GM12878 (cell line): Measurements from ENCODE around the gene EPS8L1. TPM values are rescaled to one million over a fixed set of nuclear protein-coding genes. Genes with fewer than 3 reads are reported as not detected.

Experiments
- ATAC-seq: fragments of 200-7000 bp; cut with Tn5 transposase; 3 replicates; pipeline ENCODE4 v1.9.1; 2020; ENCODE audit warnings: mild to moderate bottlenecking, moderate library complexity
- BruUV-seq: library from RNA; stranded (reverse); fragments of 400-500 nt; replicated peaks from 2 replicates; lab custom pipeline; 2021; lab: Mats Ljungman, UMichigan
- CTCF ChIA-PET: fragments of 300-600 bp; sonication (Branson Sonifier 250); formaldehyde crosslinking; extraction: SDS; loops from one replicate; lab custom pipeline; 2021; ENCODE audit warnings: inconsistent platforms; lab: Yijun Ruan, JAX
- POLR2A ChIA-PET: fragments of 350-600 bp; formaldehyde crosslinking; extraction: SDS; loops from one replicate; lab custom pipeline; 2021; ENCODE audit warnings: inconsistent platforms; lab: Charles Lee
- RAD21 ChIA-PET: fragments of 300-600 bp; sonication (Branson Sonifier 250); formaldehyde crosslinking; loops from one replicate; lab custom pipeline; 2023; ENCODE audit warnings: antibody characterized with exemption; ENCODE audit not compliant: unreplicated experiment; lab: Charles Lee
- SMC1A ChIA-PET: fragments of 300-600 bp; sonication (Branson Sonifier 250); formaldehyde crosslinking; loops from one replicate; lab custom pipeline; 2023; ENCODE audit not compliant: unreplicated experiment, uncharacterized antibody; lab: Charles Lee
- DNase-seq: peaks from one replicate; pipeline ENCODE4 v3.0.0-alpha.2; 2011; ENCODE audit warnings: low read depth, low spot score
- FAIRE-seq: peaks from 3 replicates; lab custom pipeline; 2011; peaks lifted over from hg19 to GRCh38; lab: Jason Lieb, UNC
- H2AFZ ChIP-seq: 2 replicates; pipeline ENCODE4 v1.6.0; 2011; ENCODE audit warnings: low read depth, low read length, control low read depth; ENCODE audit not compliant: control insufficient read depth
- H3K27ac ChIP-seq: 2 replicates; pipeline ENCODE4 v1.5.1; 2011; ENCODE audit warnings: control low read depth; ENCODE audit not compliant: control insufficient read depth, insufficient read depth
- H3K27me3 ChIP-seq, 2 experiments: replicated peaks in 1 of 2; 2 replicates each; pipeline versions ENCODE4 v1.6.0 to v1.6.1; 2011; ENCODE audit warnings: low read length in 1 of 2; ENCODE audit not compliant: control insufficient read depth in 2 of 2, insufficient read depth in 2 of 2
- H3K36me3 ChIP-seq, 2 experiments: 2 replicates each; pipeline ENCODE4 v1.5.1; 2011; ENCODE audit warnings: low read length in 1 of 2; ENCODE audit not compliant: control insufficient read depth in 2 of 2, insufficient read depth in 2 of 2
- H3K4me1 ChIP-seq: 2 replicates; pipeline ENCODE4 v1.6.1; 2011; ENCODE audit warnings: mild to moderate bottlenecking, low read length, moderate library complexity, mixed read lengths; ENCODE audit not compliant: control insufficient read depth, insufficient read depth
- H3K4me2 ChIP-seq: 2 replicates; pipeline ENCODE4 v1.6.0; 2011; ENCODE audit warnings: control low read depth; ENCODE audit not compliant: control insufficient read depth, insufficient read depth
- H3K4me3 ChIP-seq: fragments of 200-600 bp; sonication (generic); 2 replicates; pipeline ENCODE4 v1.5.1; 2016
- H3K79me2 ChIP-seq: 2 replicates; pipeline ENCODE4 v1.6.0; 2011; ENCODE audit warnings: low read length; ENCODE audit not compliant: control insufficient read depth, insufficient read depth
- H3K9ac ChIP-seq: 2 replicates; pipeline ENCODE4 v1.8.0; 2011; ENCODE audit warnings: low read length, control low read depth, mixed read lengths; ENCODE audit not compliant: control insufficient read depth, insufficient read depth
- H3K9me3 ChIP-seq: replicated peaks from 3 replicates; pipeline ENCODE4 v1.5.1; 2011; ENCODE audit warnings: mild to moderate bottlenecking, low read length; ENCODE audit not compliant: control insufficient read depth, insufficient read depth
- H4K20me1 ChIP-seq: 2 replicates; pipeline ENCODE4 v1.6.0; 2011; ENCODE audit not compliant: control insufficient read depth, insufficient read depth
- CHD4 ChIP-seq: fragments of 200-600 bp; sonication (generic); IDR thresholded peaks from 2 replicates; pipeline ENCODE4 v1.6.1; 2016; ENCODE audit warnings: mild to moderate bottlenecking
- GATAD2B ChIP-seq: fragments of 450-650 bp; conservative IDR thresholded peaks from 2 replicates; pipeline ENCODE4 v1.6.1; 2017; ENCODE audit warnings: low read depth, mild to moderate bottlenecking, moderate library complexity
- MEF2B ChIP-seq: fragments of 450-650 bp; IDR thresholded peaks from 2 replicates; pipeline ENCODE4 v1.6.1; 2018; ENCODE audit warnings: mild to moderate bottlenecking, moderate library complexity; ENCODE audit not compliant: partially characterized antibody, poor library complexity, severe bottlenecking
- PKNOX1 ChIP-seq: fragments of 450-650 bp; IDR thresholded peaks from 2 replicates; pipeline ENCODE4 v1.6.1; 2016; ENCODE audit warnings: mild to moderate bottlenecking
- REST ChIP-seq: IDR thresholded peaks from 2 replicates; pipeline ENCODE4 v1.6.1; 2012; ENCODE audit warnings: mild to moderate bottlenecking, low read depth, low read length
- SPI1 ChIP-seq: IDR thresholded peaks from 2 replicates; pipeline ENCODE4 v1.6.1; 2011; ENCODE audit warnings: low read depth, mild to moderate bottlenecking, low read length, moderate library complexity, borderline replicate concordance; ENCODE audit not compliant: insufficient read depth
- SUZ12 ChIP-seq: fragments of 200-600 bp; sonication (generic); IDR thresholded peaks from one replicate; pipeline ENCODE4 v1.6.1; 2018; ENCODE audit warnings: antibody characterized with exemption, mild to moderate bottlenecking; ENCODE audit not compliant: unreplicated experiment
- USF1 ChIP-seq: IDR thresholded peaks from 2 replicates; pipeline ENCODE4 v1.6.1; 2011; ENCODE audit warnings: borderline replicate concordance, low read depth, mild to moderate bottlenecking, moderate library complexity, mixed read lengths, low read length; ENCODE audit not compliant: insufficient read depth; ENCODE audit errors: extremely low read length
- ZNF274 ChIP-seq: IDR thresholded peaks from one replicate; pipeline ENCODE4 v1.8.0; 2011; ENCODE audit not compliant: insufficient read length, insufficient read depth
- ZZZ3 ChIP-seq: IDR thresholded peaks from 2 replicates; pipeline ENCODE4 v1.6.1; 2011; ENCODE audit warnings: low read depth; ENCODE audit not compliant: control insufficient read depth, insufficient read length
- WGBS: methylation state at CpG from one replicate; pipeline ENCODE4 v1.1.6; 2016; ENCODE audit warnings: low lambda C conversion rate; ENCODE audit not compliant: insufficient replicate concordance, insufficient coverage; ENCODE audit errors: missing lambda C conversion rate; 5-methylcytosine and 5-hydroxymethylcytosine counted together
- in situ Hi-C: fragments of 300-500 bp; cut with MboI; formaldehyde crosslinking; loops from 9 replicates; pipeline ENCODE4 v1.14.3; 2018; ENCODE audit warnings: mixed read lengths
- intact Hi-C: fragments of 100-400 bp; cut with micrococcal nuclease; formaldehyde crosslinking; loops from one replicate; pipeline ENCODE4 v1.14.2; 2022; ENCODE audit not compliant: unreplicated experiment
- polyA plus RNA-seq, 11 experiments: library from polyadenylated mRNA; depleted of rRNA in 4 of 11; unstranded in 6 of 11; stranded (reverse) in 5 of 11; fragments of >200 nt; fragmentation: Nextera tagmentation in 4 of 11; fragmentation: Illumina TruSeq in 1 of 11; extraction: Ambion mirVana in 4 of 11; extraction: Trizol in 1 of 11; gene quantifications; 1 replicate in 1 of 11; 2 replicates in 10 of 11; pipeline versions ENCODE4 v1.2.1 to v1.2.3, GENCODE V29; 2011 to 2016; ENCODE audit warnings: inconsistent platforms in 2 of 11, missing spikeins in 2 of 11, low read depth in 1 of 11
- total RNA-seq, 4 experiments: library from RNA; depleted of rRNA in 3 of 4; stranded (reverse); fragments of >200 nt in 3 of 4; fragmentation: Illumina TruSeq in 1 of 4; extraction: Trizol in 1 of 4; gene quantifications; 2 replicates each; pipeline versions ENCODE4 v1.2.1 to v1.2.3, GENCODE V29; 2013 to 2021

EPS8L1 gene
- total and polyA plus RNA-seq, 10 of the 15 experiments (the other 5 are each of a cell fraction or from before 2014, with no cell fraction given), result 0.68 to 2.2 (median 0.96) TPM; not detected in 2

- H3K9ac ChIP-seq, result no peak overlapping the region
- FAIRE-seq (no peak), DNase-seq (no peak), ATAC-seq (no peak)
- peaks cover 10 to 16% of the 10 kb centered on the region in 2 experiments for H3K36me3 ChIP-seq
- ChIA-PET RAD21 (no interaction called here), POLR2A (no interaction called here), SMC1A (no interaction called here), CTCF (no interaction called here)
- H3K4me2 ChIP-seq, result no peak overlapping the region
- BruUV-seq, result no TSS peak
- H3K27me3 ChIP-seq, result no peaks in the 10 kb centered on the region
- no peak overlapping the region for H3K4me3 ChIP-seq
- WGBS, result 91% methylated on average over 11 of the region's 11 CpGs
- no peaks in the 10 kb centered on the region for H3K4me1 ChIP-seq
- in situ Hi-C loops, result no loop called here
- H3K9me3 ChIP-seq, result no peaks in the 10 kb centered on the region
- H3K79me2 ChIP-seq, result no peaks in the 10 kb centered on the region
- H4K20me1 ChIP-seq, result no peaks in the 10 kb centered on the region
- no peak overlapping the region for H2AFZ ChIP-seq
- intact Hi-C loops, result no loop called here
- H3K27ac ChIP-seq, result no peak overlapping the region
- TF ChIP-seq USF1 (no peak), REST (no peak), ZZZ3 (no peak), ZNF274 (no peak), PKNOX1 (no peak), SUZ12 (no peak), CHD4 (no peak), MEF2B (no peak), GATAD2B (no peak), SPI1 (no peak)
These were observed 33.0 kb upstream of the EPS8L1 start for GRCh38 chr19:55042688-55043087.
